Measurements from ENCODE around the gene HORMAD2. TPM values are rescaled to one million over a fixed set of nuclear protein-coding genes. Genes with fewer than 3 reads are reported as not detected.

HORMAD2 gene
- total RNA-seq, 1 donor from 2014 or later = not detected

- Histone ChIP-seq H3K9me3 (no peaks in the 10 kb centered on the region), H3K27ac (peak overlapping the region in 1 of 2 donors; percentile 84), H3K4me1 (peaks cover 0 to 18% of the 10 kb centered on the region in 2 donors), H3K27me3 (no peaks in the 10 kb centered on the region), H3K4me3 (no peak overlapping the region), H3K36me3 (no peaks in the 10 kb centered on the region)
- intact Hi-C loops (cut with DNase I) = no loop called here
- no peak for TF ChIP-seq CTCF (IDR thresholded peaks at IDR 0.05)
- DNase-seq (ENCODE audit: low spot score in 2 of 2) = no peak
Measured at GRCh38 chr22:30209642-30210041, 129.4 kb downstream of the HORMAD2 start.

GRCh38 chr22:30210235-30210909, 130.1 kb downstream of the HORMAD2 start:
- intact Hi-C loops (cut with DNase I) = no loop called here
- Histone ChIP-seq H3K27ac (no peak overlapping the region), H3K4me1 (peaks cover 0 to 18% of the 10 kb centered on the region in 2 donors), H3K4me3 (no peak overlapping the region), H3K9me3 (no peaks in the 10 kb centered on the region), H3K27me3 (no peaks in the 10 kb centered on the region), H3K36me3 (no peaks in the 10 kb centered on the region)
- DNase-seq (ENCODE audit: low spot score in 2 of 2) = no peak
- TF ChIP-seq CTCF (IDR thresholded peaks at IDR 0.05) = no peak

- no peak overlapping the region for H3K27ac ChIP-seq
- no peak overlapping the region for H3K4me3 ChIP-seq
- TF ChIP-seq CTCF (IDR thresholded peaks at IDR 0.05) = no peak
- no peak for DNase-seq (ENCODE audit: low spot score in 2 of 2)
- no peaks in the 10 kb centered on the region for H3K9me3 ChIP-seq
- intact Hi-C loops (cut with DNase I) = no loop called here
- no peaks in the 10 kb centered on the region for H3K36me3 ChIP-seq
- peaks cover 0 to 18% of the 10 kb centered on the region in 2 donors for H3K4me1 ChIP-seq
- no peaks in the 10 kb centered on the region for H3K27me3 ChIP-seq
Measured at GRCh38 chr22:30211124-30211820, 131.0 kb downstream of the HORMAD2 start.

- Histone ChIP-seq H3K4me3 (no peak overlapping the region), H3K27me3 (no peaks in the 10 kb centered on the region), H3K36me3 (no peaks in the 10 kb centered on the region), H3K9me3 (no peaks in the 10 kb centered on the region), H3K4me1 (peaks cover 2 to 20% of the 10 kb centered on the region in 2 donors), H3K27ac (no peak overlapping the region)
- intact Hi-C loops (cut with DNase I) = no loop called here
- no peak for TF ChIP-seq CTCF (IDR thresholded peaks at IDR 0.05)
- DNase-seq (ENCODE audit: low spot score in 2 of 2) = peak; percentile 46 to 81
Measured at GRCh38 chr22:30212363-30212995, 132.2 kb downstream of the HORMAD2 start.

- no peaks in the 10 kb centered on the region for H3K36me3 ChIP-seq
- no peak for DNase-seq (ENCODE audit: low spot score in 2 of 2)
- H3K9me3 ChIP-seq = no peaks in the 10 kb centered on the region
- TF ChIP-seq CTCF (IDR thresholded peaks at IDR 0.05) = no peak
- no peaks in the 10 kb centered on the region for H3K27me3 ChIP-seq
- H3K4me3 ChIP-seq = no peak overlapping the region
- intact Hi-C loops (cut with DNase I) = no loop called here
- no peak overlapping the region for H3K27ac ChIP-seq
- peaks cover 3 to 22% of the 10 kb centered on the region in 2 donors for H3K4me1 ChIP-seq
Measured at GRCh38 chr22:30212996-30213441, 132.8 kb downstream of the HORMAD2 start.
